NCI-H345 (cell line): ENCODE results near the gene ZDHHC3.
"Not testable (repeated sequence)": the region's sequence is repeated elsewhere in the genome, so short reads cannot be mapped to it uniquely, and the experiment has no call there.

Experiments
- DNase-seq: peaks from one replicate; lab custom pipeline; 2025; lab: John Stamatoyannopoulos, UW

Gene ZDHHC3

GRCh38 chr3:44995142-44995770 is 19.3 kb upstream of the ZDHHC3 start:
- peak; percentile 23 for DNase-seq

DNA sequence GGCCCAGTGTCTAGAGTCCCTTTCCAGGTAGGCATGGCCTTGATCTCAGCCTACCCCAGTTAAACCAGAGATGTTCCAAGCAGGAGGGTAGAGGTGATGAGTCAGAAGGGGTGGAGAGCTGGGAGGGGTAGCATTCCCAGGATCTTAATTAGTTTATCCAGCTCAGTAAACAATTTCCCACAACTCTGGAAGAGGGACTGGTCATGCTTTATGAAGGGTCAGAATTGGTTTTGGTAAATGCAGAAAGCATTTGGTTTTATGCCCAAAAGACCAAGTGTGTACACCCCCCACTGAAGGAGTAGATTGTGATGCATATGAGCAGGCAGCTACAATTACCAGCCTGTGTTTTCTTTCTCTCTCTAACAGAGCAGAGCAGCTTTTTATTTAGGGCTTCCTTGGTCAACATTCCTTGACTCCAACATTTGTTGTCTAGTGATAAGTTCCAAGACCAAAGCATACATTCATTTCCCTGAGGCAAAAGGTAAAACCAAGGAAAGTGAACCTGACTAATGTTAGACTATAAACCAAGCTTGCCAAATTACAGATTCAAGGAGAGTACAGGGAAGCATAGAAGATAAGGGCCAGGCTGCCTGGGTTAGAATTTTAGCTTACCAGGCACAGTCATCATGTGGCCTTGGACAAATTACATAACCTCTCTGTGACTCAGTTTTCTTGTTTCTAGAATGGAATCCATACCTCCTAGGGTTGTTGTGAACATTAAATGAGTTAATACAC is 17.7 kb upstream of the ZDHHC3 start:
- no peak for DNase-seq

DNA sequence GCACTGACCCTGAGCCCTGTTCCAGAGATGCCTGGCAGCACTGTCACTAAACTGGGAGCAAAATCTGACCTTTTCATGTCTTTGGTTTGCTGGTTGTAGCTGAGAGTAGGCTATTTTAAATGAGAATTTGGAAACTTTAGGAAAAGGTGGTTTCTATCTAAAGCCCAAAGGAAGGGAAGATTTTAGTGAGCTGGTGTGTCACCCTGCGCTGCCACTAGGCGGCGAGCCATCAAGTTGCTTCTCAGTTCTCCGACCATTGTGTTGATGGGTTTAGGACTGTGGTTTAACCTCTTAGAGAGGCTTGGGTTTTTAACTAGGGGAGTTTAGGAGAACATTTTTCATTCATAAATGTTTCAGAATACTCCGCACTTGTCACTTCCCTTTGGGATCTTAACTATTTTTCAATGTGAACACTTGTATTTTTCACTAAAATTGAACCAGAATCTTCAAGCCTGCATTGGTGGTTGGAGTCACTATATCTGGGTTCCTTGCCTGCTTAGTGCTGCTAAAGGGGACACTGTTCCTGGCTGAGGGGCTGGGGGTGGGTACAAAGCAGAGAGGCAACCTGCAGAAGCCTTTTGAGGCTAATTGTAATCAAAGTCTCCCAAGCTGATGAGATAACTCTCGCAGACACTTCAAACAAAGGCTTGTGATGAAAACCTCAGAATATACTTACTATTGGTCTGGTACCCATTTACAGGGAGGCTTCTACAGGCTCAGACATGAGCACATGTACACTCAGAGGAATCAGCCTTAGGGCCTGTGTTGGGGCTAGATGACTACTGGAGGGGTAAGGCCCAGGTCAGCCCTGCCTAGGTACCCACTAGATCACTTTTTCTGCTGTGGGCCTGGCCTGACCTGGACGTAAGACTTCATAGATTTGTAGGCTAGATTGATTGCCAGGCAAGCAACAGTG is 16.8 kb upstream of the ZDHHC3 start:
- no peak for DNase-seq

DNA sequence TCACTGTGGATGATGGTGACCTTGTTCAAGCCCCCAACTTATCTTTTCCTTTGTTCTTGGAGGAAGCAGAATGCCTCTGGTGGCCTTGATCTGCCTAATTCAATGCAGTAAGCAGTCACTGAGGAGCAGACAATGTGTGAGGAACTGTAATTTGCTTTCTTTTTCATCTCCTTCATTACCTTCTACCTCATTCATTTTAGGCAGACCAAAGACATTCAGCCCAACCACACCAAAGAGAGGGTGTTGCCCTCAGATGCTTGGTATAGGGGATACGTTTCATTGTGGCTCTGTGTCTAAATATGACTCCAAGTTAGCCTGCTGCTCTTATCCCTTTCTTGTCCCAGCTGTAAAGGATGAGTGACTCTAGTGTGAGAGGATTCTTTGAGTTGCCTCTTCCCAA is 15.4 kb upstream of the ZDHHC3 start:
- DNase-seq, result no peak

- no peak for DNase-seq
Measured at GRCh38 chr3:44989636-44990373, 13.8 kb upstream of the ZDHHC3 start.

GRCh38 chr3:44989141-44989540 is 13.2 kb upstream of the ZDHHC3 start:
- no peak for DNase-seq

DNA sequence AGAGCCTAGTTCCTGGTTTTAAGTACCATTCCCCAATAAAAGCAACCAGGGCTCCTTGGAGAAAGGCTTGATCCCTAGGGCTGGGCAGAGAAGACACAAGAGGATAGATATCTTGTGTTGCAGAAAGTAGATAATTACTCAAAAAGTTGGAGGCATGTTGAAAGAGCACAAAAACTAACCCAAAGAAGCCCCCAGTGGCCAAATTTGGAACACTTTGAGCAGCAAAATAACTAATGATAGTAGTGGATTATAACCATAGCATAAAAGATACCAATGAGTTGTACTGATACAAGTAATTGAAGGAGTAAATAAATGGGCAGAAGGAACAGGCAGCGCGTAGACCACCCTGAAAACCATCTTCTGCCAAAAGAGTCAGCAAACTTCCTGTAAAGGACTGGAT is 12.1 kb upstream of the ZDHHC3 start:
- no peak for DNase-seq

DNA sequence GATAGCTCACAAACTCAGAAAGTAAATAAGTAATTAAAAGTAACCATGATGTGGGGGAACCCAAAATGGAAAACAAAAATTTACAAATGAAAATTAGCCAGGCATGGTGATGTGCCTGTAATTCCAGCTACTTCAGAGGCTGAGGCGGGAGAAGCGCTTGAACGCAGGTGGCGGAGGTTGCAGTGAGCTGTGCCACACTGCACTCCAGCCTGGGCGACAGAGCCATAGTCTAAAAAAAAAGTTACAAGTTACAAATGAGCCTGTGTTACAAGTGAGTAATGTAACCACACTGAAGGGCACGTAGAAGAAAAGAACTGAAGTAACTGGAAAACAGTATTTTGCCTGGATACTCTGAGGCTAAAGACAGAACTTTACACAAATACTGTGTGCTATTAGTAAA is 11.4 kb upstream of the ZDHHC3 start:
- DNase-seq, result no peak

GRCh38 chr3:44986330-44986729 is 10.4 kb upstream of the ZDHHC3 start:
- not testable (repeated sequence) for DNase-seq

GRCh38 chr3:44984335-44984734 is 8.4 kb upstream of the ZDHHC3 start:
- no peak for DNase-seq

- no peak for DNase-seq
Measured at GRCh38 chr3:44983484-44983941, 7.5 kb upstream of the ZDHHC3 start.

GRCh38 chr3:44982817-44983216 is 6.8 kb upstream of the ZDHHC3 start:
- no peak for DNase-seq

GRCh38 chr3:44981751-44982150 is 5.8 kb upstream of the ZDHHC3 start:
- DNase-seq, result no peak

GRCh38 chr3:44981220-44981619 is 5.2 kb upstream of the ZDHHC3 start:
- no peak for DNase-seq

GRCh38 chr3:44974416-44974815 is 1.6 kb downstream of the ZDHHC3 start:
- no peak for DNase-seq

DNA sequence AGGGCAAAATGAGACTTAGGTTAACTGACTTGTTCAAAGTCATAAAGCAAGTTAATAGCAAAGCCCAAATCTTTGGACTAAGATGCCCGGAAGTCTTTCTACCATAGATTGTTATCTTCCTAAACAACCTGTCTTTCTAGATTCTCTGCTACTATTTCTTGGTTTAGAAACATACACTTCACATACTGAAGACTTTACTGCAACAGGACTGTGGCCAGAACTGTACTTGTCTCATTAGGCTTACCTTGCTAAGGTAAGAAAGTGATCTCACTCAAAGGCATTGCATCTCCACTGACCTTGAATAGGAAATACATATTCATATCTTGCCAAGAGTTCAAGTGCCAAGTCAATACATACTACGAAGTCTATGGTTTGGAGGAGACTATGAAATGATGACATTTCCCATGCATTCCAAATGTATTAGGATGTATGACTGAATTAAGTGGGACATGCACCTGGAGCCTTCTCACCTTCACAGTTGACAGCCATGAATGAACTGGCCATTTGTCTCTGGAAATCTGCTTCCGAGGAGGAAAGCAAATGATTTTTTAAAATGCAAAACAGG is 5.0 kb downstream of the ZDHHC3 start:
- no peak for DNase-seq

GRCh38 chr3:44969828-44970179 is 6.2 kb downstream of the ZDHHC3 start:
- DNase-seq, result no peak

GRCh38 chr3:44969154-44969827 is 6.7 kb downstream of the ZDHHC3 start:
- DNase-seq, result no peak

DNA sequence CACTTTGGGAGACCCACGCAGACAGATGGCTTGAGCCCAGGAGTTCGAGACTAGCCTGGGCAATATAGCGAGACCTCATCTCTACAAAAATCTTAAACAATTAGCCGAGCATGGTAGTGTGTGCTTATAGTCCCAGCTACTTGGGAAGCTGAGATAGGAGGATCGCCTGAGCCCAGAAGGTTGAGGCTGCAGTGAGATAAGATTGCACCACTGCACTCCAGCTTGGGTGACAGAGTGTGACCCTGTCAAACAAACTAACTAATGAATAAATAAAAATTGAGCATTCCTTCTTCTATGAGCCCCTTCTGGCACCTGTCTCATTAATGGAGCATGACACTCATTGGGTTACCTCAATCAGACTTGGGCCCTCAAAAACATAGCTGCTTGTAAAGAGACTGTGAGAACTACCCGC is 7.5 kb downstream of the ZDHHC3 start:
- no peak for DNase-seq

DNA sequence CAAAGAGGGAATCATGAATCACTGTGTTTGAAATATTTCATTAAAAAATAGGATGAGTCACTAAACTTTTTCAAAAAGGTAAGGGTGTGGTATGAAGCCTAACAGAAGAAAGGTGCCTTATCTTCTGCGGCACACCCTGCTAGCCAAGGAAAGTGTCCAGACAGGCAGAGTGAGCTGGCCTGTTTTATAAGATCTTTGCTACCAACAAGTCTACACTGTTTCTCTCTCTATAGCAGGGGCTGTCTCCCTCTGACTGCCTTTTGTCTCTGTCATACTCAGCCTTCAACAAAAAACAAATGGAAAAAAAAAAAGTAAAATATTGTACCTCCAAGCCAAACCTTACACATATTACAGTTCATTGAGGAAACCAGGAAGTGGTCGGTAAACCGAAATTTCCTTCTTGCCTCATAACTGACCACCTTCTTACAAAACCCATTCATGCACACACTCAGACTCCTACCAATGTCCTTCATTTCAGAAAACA is 9.1 kb downstream of the ZDHHC3 start:
- no peak for DNase-seq

DNA sequence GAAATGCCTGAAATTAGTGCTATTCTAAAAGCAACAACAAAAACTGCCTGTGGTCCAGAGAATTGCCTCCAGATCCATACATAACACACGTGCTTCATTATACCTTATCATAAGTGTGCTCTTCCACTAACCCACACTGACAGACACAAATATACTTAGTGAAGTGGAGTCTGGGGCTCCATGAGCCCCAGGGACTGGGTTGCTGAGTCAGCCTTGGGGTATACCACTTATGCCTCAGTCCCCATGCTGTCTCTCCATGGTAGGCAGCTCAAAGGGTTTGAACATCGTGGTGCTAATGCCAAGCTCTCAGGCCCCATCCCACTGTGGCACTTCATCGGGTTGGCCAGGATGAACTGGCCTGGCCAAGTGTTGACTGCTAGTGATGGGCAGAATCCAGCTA is 10.8 kb downstream of the ZDHHC3 start:
- DNase-seq, result no peak
